ENCODE results near the gene KLHL29. TPM values are rescaled to one million over a fixed set of nuclear protein-coding genes. Genes with fewer than 3 reads are reported as not detected.

The KLHL29 gene
- total RNA-seq, 2 donors from 2014 or later = 1.0 to 2.4 TPM

DNA sequence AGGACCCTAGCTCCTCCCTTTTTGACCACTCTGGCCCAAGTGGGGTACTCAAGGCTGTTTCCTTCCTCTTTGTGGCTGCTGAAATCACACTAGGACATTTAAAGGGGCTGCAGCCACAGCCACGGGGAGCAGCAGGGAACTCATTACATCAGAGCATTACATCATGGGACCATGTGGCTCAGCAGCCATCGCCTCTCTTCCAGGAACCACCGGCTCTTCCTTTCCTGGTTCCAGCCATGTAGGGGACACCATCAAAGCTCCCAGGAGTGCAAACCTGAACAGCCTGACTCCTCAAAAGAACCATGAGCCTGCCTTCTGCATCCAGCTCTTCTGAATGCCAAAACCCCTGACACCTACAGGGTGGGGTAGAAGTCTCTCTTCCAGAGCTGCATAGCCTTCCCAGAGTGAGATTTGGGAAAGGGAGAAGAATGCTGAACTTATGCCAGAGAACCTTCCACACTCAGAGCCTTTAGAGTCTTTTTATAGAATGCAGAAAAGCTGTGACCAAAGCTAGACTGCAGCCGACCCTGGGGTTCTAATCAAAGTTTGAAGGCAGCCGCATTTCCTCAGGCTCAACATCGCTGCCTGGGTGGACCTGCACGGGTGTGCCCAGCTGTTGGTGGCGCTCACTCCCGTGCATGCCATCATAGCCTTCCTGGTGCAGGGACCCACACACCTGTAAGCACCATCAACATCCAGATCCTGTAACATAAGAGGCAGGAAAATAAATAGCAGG lies 121.7 kb downstream of the KLHL29 start:
- WGBS, 2 experiments (ENCODE audit: insufficient coverage in 1 of 2, insufficient read length in 1 of 2) = 91% methylated on average over 8 to 9 of the region's 9 CpGs
- Histone ChIP-seq H3K9ac (ENCODE audit: extremely low read depth, low read length, poor library complexity, severe bottlenecking) (no peak overlapping the region), H3K27me3 (ENCODE audit: control insufficient read depth, insufficient read depth, low read length, poor library complexity, severe bottlenecking) (no peaks in the 10 kb centered on the region), H3K27ac (ENCODE audit: low read depth, low read length) (no peak overlapping the region), H3K4me1 (ENCODE audit: control insufficient read depth, insufficient read depth, low read length) (peaks cover 20% of the 10 kb centered on the region), H3K4me3 (ENCODE audit: low read length) (no peak overlapping the region), H3K36me3 (ENCODE audit: control insufficient read depth, insufficient read depth, low read length) (no peaks in the 10 kb centered on the region), H3K9me3 (ENCODE audit: control insufficient read depth, low read length) (no peaks in the 10 kb centered on the region)
- Mint-ChIP-seq H3K27ac (no peak overlapping the region), H3K4me3 (no peak overlapping the region), H3K4me1 (peaks cover 42% of the 10 kb centered on the region), H3K9me3 (no peaks in the 10 kb centered on the region), H3K27me3 (ENCODE audit: insufficient read depth) (no peaks in the 10 kb centered on the region), H3K36me3 (ENCODE audit: low read depth) (no peaks in the 10 kb centered on the region)
- DNase-seq = no peak
- no peak for TF ChIP-seq CTCF (conservative IDR thresholded peaks at IDR 0.05)

DNA sequence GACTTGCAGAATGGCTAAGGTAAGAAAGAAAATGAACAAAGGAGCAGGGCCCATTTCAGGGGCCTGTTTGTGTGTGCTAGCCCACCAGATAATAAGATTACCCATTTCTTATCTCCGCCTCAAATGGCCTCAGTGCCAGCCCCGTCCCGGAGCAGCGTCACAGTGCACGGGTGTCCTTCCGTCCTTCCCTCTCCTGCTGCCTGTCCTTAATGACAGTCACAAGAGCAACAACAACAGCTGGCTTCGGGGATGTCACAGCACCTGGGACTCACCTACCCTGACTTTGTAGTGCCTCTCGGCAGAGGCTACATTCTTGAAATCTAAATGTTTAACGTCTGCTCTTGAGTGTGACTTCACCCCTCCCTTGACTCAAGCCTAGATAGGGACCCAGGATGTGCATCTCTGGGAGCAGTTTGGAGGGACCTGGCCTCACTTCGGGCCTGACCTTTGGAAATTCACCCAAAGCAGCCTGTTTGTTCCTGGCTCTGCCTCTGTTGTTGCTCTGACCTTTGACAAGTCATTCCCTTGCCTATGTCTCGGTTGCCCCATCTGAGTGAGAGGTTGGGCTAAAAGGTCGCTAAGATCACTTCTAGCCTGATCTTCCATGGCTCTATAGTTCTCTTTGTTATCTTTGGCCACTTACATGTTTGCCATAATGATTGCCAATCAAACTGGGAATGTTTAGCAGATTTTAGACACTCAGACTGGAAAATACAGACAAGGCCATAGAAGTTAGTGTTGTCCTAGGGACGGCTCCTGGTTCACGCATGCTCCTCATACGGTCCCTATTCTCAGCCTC lies 122.5 kb downstream of the KLHL29 start:
- Histone ChIP-seq H3K36me3 (ENCODE audit: control insufficient read depth, insufficient read depth, low read length) (no peaks in the 10 kb centered on the region), H3K9me3 (ENCODE audit: control insufficient read depth, low read length) (no peaks in the 10 kb centered on the region), H3K9ac (ENCODE audit: extremely low read depth, low read length, poor library complexity, severe bottlenecking) (no peak overlapping the region), H3K4me1 (ENCODE audit: control insufficient read depth, insufficient read depth, low read length) (peaks cover 20% of the 10 kb centered on the region), H3K27ac (ENCODE audit: low read depth, low read length) (no peak overlapping the region), H3K27me3 (ENCODE audit: control insufficient read depth, insufficient read depth, low read length, poor library complexity, severe bottlenecking) (no peaks in the 10 kb centered on the region), H3K4me3 (ENCODE audit: low read length) (no peak overlapping the region)
- Mint-ChIP-seq H3K27ac (no peak overlapping the region), H3K4me1 (peaks cover 43% of the 10 kb centered on the region), H3K36me3 (ENCODE audit: low read depth) (no peaks in the 10 kb centered on the region), H3K9me3 (no peaks in the 10 kb centered on the region), H3K27me3 (ENCODE audit: insufficient read depth) (no peaks in the 10 kb centered on the region), H3K4me3 (no peak overlapping the region)
- no peak for DNase-seq
- WGBS, 2 experiments (ENCODE audit: insufficient coverage in 1 of 2, insufficient read length in 1 of 2) = 88 to 90% methylated on average over 12 to 15 of the region's 15 CpGs
- no peak for TF ChIP-seq CTCF (conservative IDR thresholded peaks at IDR 0.05)

- WGBS, 2 experiments (ENCODE audit: insufficient coverage in 1 of 2, insufficient read length in 1 of 2) = 83 to 100% methylated on average over 2 to 3 of the region's 3 CpGs
- Histone ChIP-seq H3K4me3 (ENCODE audit: low read length) (no peak overlapping the region), H3K4me1 (ENCODE audit: control insufficient read depth, insufficient read depth, low read length) (peaks cover 20% of the 10 kb centered on the region), H3K9me3 (ENCODE audit: control insufficient read depth, low read length) (no peaks in the 10 kb centered on the region), H3K27ac (ENCODE audit: low read depth, low read length) (no peak overlapping the region), H3K27me3 (ENCODE audit: control insufficient read depth, insufficient read depth, low read length, poor library complexity, severe bottlenecking) (no peaks in the 10 kb centered on the region), H3K36me3 (ENCODE audit: control insufficient read depth, insufficient read depth, low read length) (no peaks in the 10 kb centered on the region), H3K9ac (ENCODE audit: extremely low read depth, low read length, poor library complexity, severe bottlenecking) (no peak overlapping the region)
- no peak for DNase-seq
- no peak overlapping the region for H3K27ac Mint-ChIP-seq
- H3K27me3 Mint-ChIP-seq (ENCODE audit: insufficient read depth) = no peaks in the 10 kb centered on the region
- H3K36me3 Mint-ChIP-seq (ENCODE audit: low read depth) = no peaks in the 10 kb centered on the region
- H3K9me3 Mint-ChIP-seq = no peaks in the 10 kb centered on the region
- H3K4me1 Mint-ChIP-seq = peaks cover 48% of the 10 kb centered on the region
- TF ChIP-seq CTCF (conservative IDR thresholded peaks at IDR 0.05) = no peak
- no peak overlapping the region for H3K4me3 Mint-ChIP-seq
Observed at GRCh38 chr2:23508066-23508390, 123.0 kb downstream of the KLHL29 start.

All from endodermal cell (in vitro differentiated cells).